Muscle layer of colon (tissue), 2 donors: ENCODE measurements around the gene TBCK.

Experiments
- H3K27ac ChIP-seq: one replicate; pipeline ENCODE4 v1.7.0; 2013; ENCODE audit warnings: low read depth, mild to moderate bottlenecking, low read length, moderate library complexity
- H3K27me3 ChIP-seq, 2 donors: one replicate each; pipeline ENCODE4 v1.7.0; 2013; ENCODE audit warnings: low read length in 2 of 2, mild to moderate bottlenecking in 2 of 2; ENCODE audit not compliant: insufficient read depth in 2 of 2, control insufficient read depth in 1 of 2
- H3K36me3 ChIP-seq: one replicate; pipeline ENCODE4 v1.7.0; 2013; ENCODE audit warnings: mild to moderate bottlenecking, low read length; ENCODE audit not compliant: insufficient read depth
- H3K4me1 ChIP-seq: one replicate; pipeline ENCODE4 v1.7.0; 2013; ENCODE audit warnings: mild to moderate bottlenecking, low read length; ENCODE audit not compliant: insufficient read depth
- H3K4me3 ChIP-seq, 2 donors: one replicate each; pipeline ENCODE4 v1.7.0; 2013; ENCODE audit warnings: low read length in 2 of 2, low read depth in 1 of 2, mild to moderate bottlenecking in 1 of 2, moderate library complexity in 1 of 2
- H3K9ac ChIP-seq: one replicate; pipeline ENCODE4 v1.7.0; 2013; ENCODE audit warnings: low read length
- H3K9me3 ChIP-seq: one replicate; pipeline ENCODE4 v1.7.0; 2013; ENCODE audit warnings: mild to moderate bottlenecking, low read length
- donor health status: abdominal sarcoma.
- donor health status: Adenocarcinoma of cecum.

Gene TBCK

GRCh38 chr4:106058921-106059320 lies 257.1 kb downstream of the TBCK start:
- Histone ChIP-seq H3K4me1 (peaks cover 8% of the 10 kb centered on the region), H3K36me3 (no peaks in the 10 kb centered on the region), H3K4me3 (no peak overlapping the region), H3K27ac (no peak overlapping the region), H3K9me3 (no peaks in the 10 kb centered on the region), H3K9ac (no peak overlapping the region), H3K27me3 (no peaks in the 10 kb centered on the region)

GRCh38 chr4:106056914-106057313 lies 259.1 kb downstream of the TBCK start:
- H3K4me3 ChIP-seq: no peak overlapping the region
- H3K27me3 ChIP-seq: no peaks in the 10 kb centered on the region
- H3K4me1 ChIP-seq: peaks cover 3% of the 10 kb centered on the region
- no peaks in the 10 kb centered on the region for H3K9me3 ChIP-seq
- H3K36me3 ChIP-seq: no peaks in the 10 kb centered on the region
- no peak overlapping the region for H3K27ac ChIP-seq
- no peak overlapping the region for H3K9ac ChIP-seq

GRCh38 chr4:106051514-106051913 lies 264.5 kb downstream of the TBCK start:
- Histone ChIP-seq H3K36me3 (no peaks in the 10 kb centered on the region), H3K4me3 (no peak overlapping the region), H3K9ac (no peak overlapping the region), H3K27ac (no peak overlapping the region), H3K27me3 (no peaks in the 10 kb centered on the region), H3K9me3 (no peaks in the 10 kb centered on the region), H3K4me1 (peaks cover 5% of the 10 kb centered on the region)

GRCh38 chr4:106049490-106049889 lies 266.5 kb downstream of the TBCK start:
- H3K36me3 ChIP-seq: no peaks in the 10 kb centered on the region
- H3K9ac ChIP-seq: no peak overlapping the region
- no peak overlapping the region for H3K27ac ChIP-seq
- H3K4me3 ChIP-seq: no peak overlapping the region
- no peaks in the 10 kb centered on the region for H3K9me3 ChIP-seq
- H3K27me3 ChIP-seq: no peaks in the 10 kb centered on the region
- peaks cover 5% of the 10 kb centered on the region for H3K4me1 ChIP-seq

GRCh38 chr4:106048250-106048971 lies 267.6 kb downstream of the TBCK start:
- H3K27me3 ChIP-seq: no peaks in the 10 kb centered on the region
- H3K9ac ChIP-seq: no peak overlapping the region
- H3K36me3 ChIP-seq: no peaks in the 10 kb centered on the region
- no peaks in the 10 kb centered on the region for H3K9me3 ChIP-seq
- peaks cover 5% of the 10 kb centered on the region for H3K4me1 ChIP-seq
- H3K4me3 ChIP-seq: no peak overlapping the region
- H3K27ac ChIP-seq: no peak overlapping the region

GRCh38 chr4:106046083-106046482 lies 269.9 kb downstream of the TBCK start:
- no peak overlapping the region for H3K27ac ChIP-seq
- no peaks in the 10 kb centered on the region for H3K36me3 ChIP-seq
- H3K4me3 ChIP-seq: no peak overlapping the region
- H3K9ac ChIP-seq: no peak overlapping the region
- H3K27me3 ChIP-seq: no peaks in the 10 kb centered on the region
- no peaks in the 10 kb centered on the region for H3K9me3 ChIP-seq
- H3K4me1 ChIP-seq: peaks cover 5% of the 10 kb centered on the region

- Histone ChIP-seq H3K4me1 (no peaks in the 10 kb centered on the region), H3K36me3 (no peaks in the 10 kb centered on the region), H3K4me3 (no peak overlapping the region), H3K9me3 (no peaks in the 10 kb centered on the region), H3K27me3 (no peaks in the 10 kb centered on the region), H3K9ac (no peak overlapping the region), H3K27ac (no peak overlapping the region)
Measured at GRCh38 chr4:106041294-106042002, 274.6 kb downstream of the TBCK start.

GRCh38 chr4:106039796-106040195 lies 276.2 kb downstream of the TBCK start:
- no peaks in the 10 kb centered on the region for H3K27me3 ChIP-seq
- no peak overlapping the region for H3K27ac ChIP-seq
- no peak overlapping the region for H3K4me3 ChIP-seq
- H3K4me1 ChIP-seq: peaks cover under 1% of the 10 kb centered on the region
- no peaks in the 10 kb centered on the region for H3K9me3 ChIP-seq
- H3K36me3 ChIP-seq: no peaks in the 10 kb centered on the region
- no peak overlapping the region for H3K9ac ChIP-seq

- no peak overlapping the region for H3K27ac ChIP-seq
- H3K9ac ChIP-seq: no peak overlapping the region
- H3K27me3 ChIP-seq: no peaks in the 10 kb centered on the region
Measured at GRCh38 chr4:106038908-106039307, 277.1 kb downstream of the TBCK start.

GRCh38 chr4:106038012-106038411 lies 278.0 kb downstream of the TBCK start:
- no peaks in the 10 kb centered on the region for H3K9me3 ChIP-seq
- no peak overlapping the region for H3K4me3 ChIP-seq
- no peak overlapping the region for H3K27ac ChIP-seq
- no peak overlapping the region for H3K9ac ChIP-seq
- H3K4me1 ChIP-seq: peaks cover 8% of the 10 kb centered on the region
- no peaks in the 10 kb centered on the region for H3K27me3 ChIP-seq
- no peaks in the 10 kb centered on the region for H3K36me3 ChIP-seq

More at GRCh38 chr4:106038908-106039307, 277.1 kb downstream of the TBCK start:
- Histone ChIP-seq H3K4me1 (peaks cover 8% of the 10 kb centered on the region), H3K36me3 (no peaks in the 10 kb centered on the region), H3K9me3 (no peaks in the 10 kb centered on the region), H3K4me3 (no peak overlapping the region)

- H3K4me1 ChIP-seq: peaks cover 8% of the 10 kb centered on the region
- H3K36me3 ChIP-seq: no peaks in the 10 kb centered on the region
- no peaks in the 10 kb centered on the region for H3K9me3 ChIP-seq
- H3K4me3 ChIP-seq: no peak overlapping the region
- no peaks in the 10 kb centered on the region for H3K27me3 ChIP-seq
- H3K9ac ChIP-seq: no peak overlapping the region
- no peak overlapping the region for H3K27ac ChIP-seq
Measured at GRCh38 chr4:106036848-106037247, 279.2 kb downstream of the TBCK start.

GRCh38 chr4:106036334-106036733 lies 279.7 kb downstream of the TBCK start:
- H3K36me3 ChIP-seq: no peaks in the 10 kb centered on the region
- no peak overlapping the region for H3K27ac ChIP-seq
- peaks cover 8% of the 10 kb centered on the region for H3K4me1 ChIP-seq
- no peak overlapping the region for H3K4me3 ChIP-seq
- H3K9ac ChIP-seq: no peak overlapping the region
- H3K9me3 ChIP-seq: no peaks in the 10 kb centered on the region
- H3K27me3 ChIP-seq: no peaks in the 10 kb centered on the region
